ENCODE results near the gene LRRC25.

LRRC25 gene

DNA sequence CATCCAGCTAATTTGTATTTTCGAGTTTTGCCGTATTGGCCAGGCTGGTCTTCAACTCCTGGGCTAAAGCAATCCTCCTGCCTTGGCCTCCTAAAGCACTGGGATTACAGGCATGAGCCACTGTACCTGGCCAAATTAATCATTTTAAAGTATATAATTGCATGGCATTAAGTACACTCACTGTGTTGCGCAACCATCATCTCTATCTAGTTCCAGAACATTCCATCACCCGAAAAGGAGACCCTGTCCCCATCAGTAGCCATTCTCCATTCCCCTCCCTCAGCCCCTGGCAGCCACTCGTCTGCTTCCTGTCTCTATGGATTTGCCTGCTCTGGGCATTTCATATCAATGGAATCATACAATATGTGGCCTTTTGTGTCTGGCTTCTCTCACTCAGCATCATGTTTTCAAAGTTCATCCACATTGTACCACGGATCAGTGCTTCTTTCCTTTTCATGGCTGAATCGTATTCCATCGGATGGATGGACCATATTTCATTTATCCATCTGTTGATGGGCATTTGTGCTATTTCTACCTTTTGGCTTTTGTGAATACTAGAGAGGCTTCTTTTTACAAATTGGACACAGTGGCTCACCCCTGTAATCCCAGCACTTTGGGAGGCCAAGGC lies 43.9 kb downstream of the LRRC25 start:
- ChIA-PET CTCF (interaction anchor here (0.6 to 1.0 kb wide), 5 partner anchors 23 to 461 kb away, joined by 3 to 5 read pairs (median 3); partner anchors contain the start of gene GDF15), POLR2A (no interaction called here)
- no peaks in the 10 kb centered on the region for H3K4me1 ChIP-seq (ENCODE audit: control insufficient read depth, insufficient read depth, low read length)
- peak; percentile 97 for TF ChIP-seq ZNF146 (tag by site-specific recombination; IDR thresholded peaks at IDR 0.05)
- TF ChIP-seq, protein P1, sequence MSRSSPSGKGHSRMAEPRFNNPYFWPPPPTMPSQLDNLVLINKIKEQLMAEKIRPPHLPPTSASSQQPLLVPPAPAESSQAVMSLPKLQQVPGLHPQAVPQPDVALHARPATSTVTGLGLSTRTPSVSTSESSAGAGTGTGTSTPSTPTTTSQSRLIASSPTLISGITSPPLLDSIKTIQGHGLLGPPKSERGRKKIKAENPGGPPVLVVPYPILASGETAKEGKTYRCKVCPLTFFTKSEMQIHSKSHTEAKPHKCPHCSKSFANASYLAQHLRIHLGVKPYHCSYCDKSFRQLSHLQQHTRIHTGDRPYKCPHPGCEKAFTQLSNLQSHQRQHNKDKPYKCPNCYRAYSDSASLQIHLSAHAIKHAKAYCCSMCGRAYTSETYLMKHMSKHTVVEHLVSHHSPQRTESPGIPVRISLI (tag by site-specific recombination; IDR thresholded peaks at IDR 0.05) = no peak
- TF ChIP-seq, protein P2, sequence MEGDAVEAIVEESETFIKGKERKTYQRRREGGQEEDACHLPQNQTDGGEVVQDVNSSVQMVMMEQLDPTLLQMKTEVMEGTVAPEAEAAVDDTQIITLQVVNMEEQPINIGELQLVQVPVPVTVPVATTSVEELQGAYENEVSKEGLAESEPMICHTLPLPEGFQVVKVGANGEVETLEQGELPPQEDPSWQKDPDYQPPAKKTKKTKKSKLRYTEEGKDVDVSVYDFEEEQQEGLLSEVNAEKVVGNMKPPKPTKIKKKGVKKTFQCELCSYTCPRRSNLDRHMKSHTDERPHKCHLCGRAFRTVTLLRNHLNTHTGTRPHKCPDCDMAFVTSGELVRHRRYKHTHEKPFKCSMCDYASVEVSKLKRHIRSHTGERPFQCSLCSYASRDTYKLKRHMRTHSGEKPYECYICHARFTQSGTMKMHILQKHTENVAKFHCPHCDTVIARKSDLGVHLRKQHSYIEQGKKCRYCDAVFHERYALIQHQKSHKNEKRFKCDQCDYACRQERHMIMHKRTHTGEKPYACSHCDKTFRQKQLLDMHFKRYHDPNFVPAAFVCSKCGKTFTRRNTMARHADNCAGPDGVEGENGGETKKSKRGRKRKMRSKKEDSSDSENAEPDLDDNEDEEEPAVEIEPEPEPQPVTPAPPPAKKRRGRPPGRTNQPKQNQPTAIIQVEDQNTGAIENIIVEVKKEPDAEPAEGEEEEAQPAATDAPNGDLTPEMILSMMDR (tag by site-specific recombination; IDR thresholded peaks at IDR 0.05) = no peak
- no peak for TF ChIP-seq YY1 (tag by site-specific recombination; IDR thresholded peaks at IDR 0.05)
- no peak for TF ChIP-seq ZNF785 (tag by site-specific recombination; IDR thresholded peaks at IDR 0.05)
- TF ChIP-seq ZNF426 (tag by site-specific recombination; IDR thresholded peaks at IDR 0.05) = no peak
- H3K4me3 ChIP-seq (ENCODE audit: low read depth, low read length) = no peak overlapping the region
- H3K36me3 ChIP-seq (ENCODE audit: control insufficient read depth in 2 of 2, insufficient read depth in 1 of 2, low read length in 2 of 2) = peaks cover 0 to 21% of the 10 kb centered on the region in 2 experiments; a peak in 2 of 3 replicates
- no peaks in the 10 kb centered on the region for H3K9me3 ChIP-seq (ENCODE audit: control insufficient read depth, insufficient read depth, low read depth, low read length)
- no peak overlapping the region for H3K27ac ChIP-seq (ENCODE audit: extremely low read depth, low read depth, low read length)

DNA sequence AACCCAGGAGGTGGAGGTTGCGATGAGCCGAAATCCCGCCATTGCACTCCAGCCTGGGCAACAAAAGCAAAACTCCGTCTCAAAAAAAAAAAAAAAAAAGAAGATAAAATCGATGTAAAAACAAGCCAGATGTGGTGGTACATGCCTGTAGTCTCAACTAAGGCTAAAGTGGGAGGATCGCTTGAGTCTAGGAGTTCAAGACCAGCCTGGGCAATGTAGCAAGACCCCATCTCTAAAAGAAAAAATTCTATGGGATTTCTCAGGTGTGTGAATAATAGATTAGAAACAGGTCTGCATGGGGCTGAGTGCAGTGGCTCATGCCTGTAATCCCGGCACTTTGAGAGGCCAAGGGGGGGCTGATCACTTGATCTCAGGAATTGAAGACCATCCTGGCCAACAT lies 45.9 kb downstream of the LRRC25 start:
- Histone ChIP-seq H3K36me3 (ENCODE audit: control insufficient read depth in 2 of 2, insufficient read depth in 1 of 2, low read length in 2 of 2) (peaks cover 0 to 7% of the 10 kb centered on the region in 2 experiments; a peak in 1 of 3 replicates), H3K4me1 (ENCODE audit: control insufficient read depth, insufficient read depth, low read length) (no peaks in the 10 kb centered on the region), H3K4me3 (ENCODE audit: low read depth, low read length) (no peak overlapping the region), H3K9me3 (ENCODE audit: control insufficient read depth, insufficient read depth, low read depth, low read length) (no peaks in the 10 kb centered on the region), H3K27ac (ENCODE audit: extremely low read depth, low read depth, low read length) (no peak overlapping the region)
- POLR2A ChIA-PET = interaction anchor here (0.7 kb wide), 1 partner anchor 137 kb away, joined by 5 read pairs; no protein-coding TSS in a partner anchor
- CTCF ChIA-PET = interaction anchor here (0.8 to 4.6 kb wide), 3 partner anchors 13 to 41 kb away, joined by 4 to 46 read pairs (median 22); no protein-coding TSS in a partner anchor
- no peak for TF ChIP-seq ZNF416 (tag by site-specific recombination; IDR thresholded peaks at IDR 0.05)
- peak; percentile 76 for TF ChIP-seq ZNF121 (tag by site-specific recombination; IDR thresholded peaks at IDR 0.05)

DNA sequence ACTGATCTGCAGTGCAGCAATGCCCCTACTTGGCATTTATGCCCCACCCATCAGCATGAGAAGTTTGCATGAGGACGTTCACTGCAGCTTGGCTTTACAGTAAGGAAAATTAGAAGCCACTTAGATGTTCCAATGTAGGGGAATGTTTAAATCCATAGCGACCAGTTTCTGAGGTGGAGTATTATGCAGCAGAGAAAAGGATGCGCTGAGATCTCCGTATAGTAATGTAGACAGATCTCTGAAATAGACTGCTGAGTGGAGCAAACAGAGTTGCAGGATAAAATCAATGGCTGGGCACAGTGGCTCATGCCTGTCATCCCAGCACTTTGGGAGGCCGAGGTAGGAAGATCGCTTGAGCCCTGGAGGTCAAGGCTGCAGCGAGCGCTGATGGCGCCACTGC lies 46.9 kb downstream of the LRRC25 start:
- CTCF ChIA-PET = interaction anchor here (0.6 to 4.6 kb wide), 14 partner anchors 10 to 539 kb away, joined by 3 to 117 read pairs (median 10); partner anchors contain the start of genes GDF15, LRRC25 and SSBP4

More for the DNA sequence above, 46.9 kb downstream of the LRRC25 start:
- no peaks in the 10 kb centered on the region for H3K4me1 ChIP-seq (ENCODE audit: control insufficient read depth, insufficient read depth, low read length)
- no peaks in the 10 kb centered on the region for H3K9me3 ChIP-seq (ENCODE audit: control insufficient read depth, insufficient read depth, low read depth, low read length)
- H3K36me3 ChIP-seq (ENCODE audit: control insufficient read depth in 2 of 2, insufficient read depth in 1 of 2, low read length in 2 of 2) = peaks cover 0 to 1% of the 10 kb centered on the region in 2 experiments; a peak in 1 of 3 replicates
- H3K4me3 ChIP-seq (ENCODE audit: low read depth, low read length) = no peak overlapping the region
- TF ChIP-seq ZNF146 (tag by site-specific recombination; IDR thresholded peaks at IDR 0.05) (peak; percentile 99), ZNF785 (tag by site-specific recombination; IDR thresholded peaks at IDR 0.05) (no peak)
- TF ChIP-seq, protein P3, sequence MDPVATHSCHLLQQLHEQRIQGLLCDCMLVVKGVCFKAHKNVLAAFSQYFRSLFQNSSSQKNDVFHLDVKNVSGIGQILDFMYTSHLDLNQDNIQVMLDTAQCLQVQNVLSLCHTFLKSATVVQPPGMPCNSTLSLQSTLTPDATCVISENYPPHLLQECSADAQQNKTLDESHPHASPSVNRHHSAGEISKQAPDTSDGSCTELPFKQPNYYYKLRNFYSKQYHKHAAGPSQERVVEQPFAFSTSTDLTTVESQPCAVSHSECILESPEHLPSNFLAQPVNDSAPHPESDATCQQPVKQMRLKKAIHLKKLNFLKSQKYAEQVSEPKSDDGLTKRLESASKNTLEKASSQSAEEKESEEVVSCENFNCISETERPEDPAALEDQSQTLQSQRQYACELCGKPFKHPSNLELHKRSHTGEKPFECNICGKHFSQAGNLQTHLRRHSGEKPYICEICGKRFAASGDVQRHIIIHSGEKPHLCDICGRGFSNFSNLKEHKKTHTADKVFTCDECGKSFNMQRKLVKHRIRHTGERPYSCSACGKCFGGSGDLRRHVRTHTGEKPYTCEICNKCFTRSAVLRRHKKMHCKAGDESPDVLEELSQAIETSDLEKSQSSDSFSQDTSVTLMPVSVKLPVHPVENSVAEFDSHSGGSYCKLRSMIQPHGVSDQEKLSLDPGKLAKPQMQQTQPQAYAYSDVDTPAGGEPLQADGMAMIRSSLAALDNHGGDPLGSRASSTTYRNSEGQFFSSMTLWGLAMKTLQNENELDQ (tag by site-specific recombination; IDR thresholded peaks at IDR 0.05; ENCODE audit: low read depth) = no peak
- no peak overlapping the region for H3K27ac ChIP-seq (ENCODE audit: extremely low read depth, low read depth, low read length)
- POLR2A ChIA-PET = no interaction called here

Data from HEK293 (cell line).